SK-N-SH (cell line): Measurements from ENCODE around the gene FLYWCH1.
"Not testable (repeated sequence)": the region's sequence is repeated elsewhere in the genome, so short reads cannot be mapped to it uniquely, and the experiment has no call there.

Experiments
- ELF1 ChIP-seq: IDR thresholded peaks from 2 replicates; pipeline ENCODE4 v1.4.0; 2012
- EZH2phosphoT487 ChIP-seq: fragments of 200-600 bp; sonication (generic); IDR thresholded peaks from 2 replicates; pipeline ENCODE4 v1.6.1; 2017; ENCODE audit warnings: low read depth, mixed run types, mild to moderate bottlenecking, antibody characterized with exemption, moderate library complexity, borderline replicate concordance
- FOSL2 ChIP-seq: IDR thresholded peaks from 2 replicates; pipeline ENCODE4 v1.4.0; 2012; ENCODE audit warnings: low read depth, mild to moderate bottlenecking, moderate library complexity, borderline replicate concordance
- GABPA ChIP-seq: IDR thresholded peaks from 2 replicates; pipeline ENCODE4 v1.4.0; 2012; ENCODE audit warnings: low read depth, mild to moderate bottlenecking
- MXI1 ChIP-seq: IDR thresholded peaks from 2 replicates; pipeline ENCODE4 v1.6.1; 2012; ENCODE audit warnings: mild to moderate bottlenecking, low read depth, low read length, improper control_type of control experiment
- NRF1 ChIP-seq: IDR thresholded peaks from 2 replicates; pipeline ENCODE4 v1.6.1; 2012; ENCODE audit warnings: low read depth, mild to moderate bottlenecking, low read length
- POLR2AphosphoS5 ChIP-seq: IDR thresholded peaks from 2 replicates; pipeline ENCODE4 v1.6.1; 2012; ENCODE audit warnings: low read depth, low read length
- RFX5 ChIP-seq: IDR thresholded peaks from 2 replicates; pipeline ENCODE4 v1.6.1; 2012; ENCODE audit warnings: mild to moderate bottlenecking, improper control_type of control experiment, low read length
- RXRA ChIP-seq: IDR thresholded peaks from 2 replicates; pipeline ENCODE4 v1.4.0; 2012; ENCODE audit warnings: low read depth, mild to moderate bottlenecking, borderline replicate concordance
- SMC3 ChIP-seq: IDR thresholded peaks from 2 replicates; pipeline ENCODE4 v1.6.1; 2012; ENCODE audit warnings: low read depth, low read length, improper control_type of control experiment
- TF ChIP-seq, protein P1 (sequence below): fragments of 200-600 bp; sonication (generic); IDR thresholded peaks from 2 replicates; pipeline ENCODE4 v1.6.1; 2017; ENCODE audit warnings: antibody characterized with exemption, mild to moderate bottlenecking, moderate library complexity
- TF ChIP-seq, protein P2 (sequence below): fragments of 150-350 bp; IDR thresholded peaks from 2 replicates; pipeline ENCODE4 v1.6.1; 2017; ENCODE audit warnings: antibody characterized with exemption, low read length, low read depth, borderline replicate concordance
- TF ChIP-seq, protein P3 (sequence below): IDR thresholded peaks from 2 replicates; pipeline ENCODE4 v1.4.0; 2012; ENCODE audit warnings: low read depth, borderline replicate concordance

DNA sequence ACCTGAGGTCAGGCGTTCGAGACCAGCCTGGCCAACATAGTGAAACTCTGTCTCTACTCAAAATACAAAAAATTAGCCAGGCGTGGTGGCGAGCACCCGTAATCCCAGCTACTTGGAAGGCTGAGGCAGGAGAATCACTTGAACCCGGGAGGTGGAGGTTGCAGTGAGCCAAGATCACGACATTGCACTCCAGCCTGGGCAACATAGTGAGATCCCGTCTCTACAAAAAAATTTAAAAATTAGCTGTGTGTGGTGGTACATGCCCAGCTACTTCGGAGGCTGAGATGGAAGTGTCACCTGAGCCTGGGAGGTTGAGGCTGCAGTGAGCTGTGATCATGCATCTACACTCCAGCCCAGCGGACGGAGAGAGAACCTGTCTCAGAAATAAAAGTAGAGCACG is 32.0 kb downstream of the FLYWCH1 start:
- TF ChIP-seq POLR2AphosphoS5, RFX5, MXI1, EZH2phosphoT487, NRF1, ELF1, FOSL2, GABPA, RXRA, SMC3: not testable (repeated sequence)
- TF ChIP-seq, protein P1, sequence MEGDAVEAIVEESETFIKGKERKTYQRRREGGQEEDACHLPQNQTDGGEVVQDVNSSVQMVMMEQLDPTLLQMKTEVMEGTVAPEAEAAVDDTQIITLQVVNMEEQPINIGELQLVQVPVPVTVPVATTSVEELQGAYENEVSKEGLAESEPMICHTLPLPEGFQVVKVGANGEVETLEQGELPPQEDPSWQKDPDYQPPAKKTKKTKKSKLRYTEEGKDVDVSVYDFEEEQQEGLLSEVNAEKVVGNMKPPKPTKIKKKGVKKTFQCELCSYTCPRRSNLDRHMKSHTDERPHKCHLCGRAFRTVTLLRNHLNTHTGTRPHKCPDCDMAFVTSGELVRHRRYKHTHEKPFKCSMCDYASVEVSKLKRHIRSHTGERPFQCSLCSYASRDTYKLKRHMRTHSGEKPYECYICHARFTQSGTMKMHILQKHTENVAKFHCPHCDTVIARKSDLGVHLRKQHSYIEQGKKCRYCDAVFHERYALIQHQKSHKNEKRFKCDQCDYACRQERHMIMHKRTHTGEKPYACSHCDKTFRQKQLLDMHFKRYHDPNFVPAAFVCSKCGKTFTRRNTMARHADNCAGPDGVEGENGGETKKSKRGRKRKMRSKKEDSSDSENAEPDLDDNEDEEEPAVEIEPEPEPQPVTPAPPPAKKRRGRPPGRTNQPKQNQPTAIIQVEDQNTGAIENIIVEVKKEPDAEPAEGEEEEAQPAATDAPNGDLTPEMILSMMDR: not testable (repeated sequence)
- TF ChIP-seq, protein P2, sequence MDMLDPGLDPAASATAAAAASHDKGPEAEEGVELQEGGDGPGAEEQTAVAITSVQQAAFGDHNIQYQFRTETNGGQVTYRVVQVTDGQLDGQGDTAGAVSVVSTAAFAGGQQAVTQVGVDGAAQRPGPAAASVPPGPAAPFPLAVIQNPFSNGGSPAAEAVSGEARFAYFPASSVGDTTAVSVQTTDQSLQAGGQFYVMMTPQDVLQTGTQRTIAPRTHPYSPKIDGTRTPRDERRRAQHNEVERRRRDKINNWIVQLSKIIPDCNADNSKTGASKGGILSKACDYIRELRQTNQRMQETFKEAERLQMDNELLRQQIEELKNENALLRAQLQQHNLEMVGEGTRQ: not testable (repeated sequence)
- TF ChIP-seq, protein P3, sequence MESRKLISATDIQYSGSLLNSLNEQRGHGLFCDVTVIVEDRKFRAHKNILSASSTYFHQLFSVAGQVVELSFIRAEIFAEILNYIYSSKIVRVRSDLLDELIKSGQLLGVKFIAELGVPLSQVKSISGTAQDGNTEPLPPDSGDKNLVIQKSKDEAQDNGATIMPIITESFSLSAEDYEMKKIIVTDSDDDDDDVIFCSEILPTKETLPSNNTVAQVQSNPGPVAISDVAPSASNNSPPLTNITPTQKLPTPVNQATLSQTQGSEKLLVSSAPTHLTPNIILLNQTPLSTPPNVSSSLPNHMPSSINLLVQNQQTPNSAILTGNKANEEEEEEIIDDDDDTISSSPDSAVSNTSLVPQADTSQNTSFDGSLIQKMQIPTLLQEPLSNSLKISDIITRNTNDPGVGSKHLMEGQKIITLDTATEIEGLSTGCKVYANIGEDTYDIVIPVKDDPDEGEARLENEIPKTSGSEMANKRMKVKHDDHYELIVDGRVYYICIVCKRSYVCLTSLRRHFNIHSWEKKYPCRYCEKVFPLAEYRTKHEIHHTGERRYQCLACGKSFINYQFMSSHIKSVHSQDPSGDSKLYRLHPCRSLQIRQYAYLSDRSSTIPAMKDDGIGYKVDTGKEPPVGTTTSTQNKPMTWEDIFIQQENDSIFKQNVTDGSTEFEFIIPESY: not testable (repeated sequence)
